WTC11 (cell line): Measurements from ENCODE around the gene AGO3. TPM values are rescaled to one million over a fixed set of nuclear protein-coding genes. Genes with fewer than 3 reads are reported as not detected.

Experiments
- ATAC-seq: fragments of 200-7000 bp; cut with Tn5 transposase; 2 replicates; pipeline ENCODE4 v1.10.0; 2021; ENCODE audit warnings: mild to moderate bottlenecking, moderate library complexity
- CTCF ChIA-PET: fragments of 300-600 bp; sonication (Branson Sonifier 250); formaldehyde crosslinking; loops from one replicate; lab custom pipeline; 2021; ENCODE audit warnings: antibody characterized with exemption; lab: Charles Lee
- POLR2A ChIA-PET: fragments of 350-600 bp; sonication (Branson Sonifier 250); formaldehyde crosslinking; loops from one replicate; lab custom pipeline; 2021; ENCODE audit warnings: antibody characterized with exemption; lab: Charles Lee
- DNase-seq: peaks from one replicate; pipeline ENCODE4 v3.0.0; 2021; ENCODE audit warnings: low spot score
- H3K27ac Mint-ChIP-seq: 2 replicates; pipeline ENCODE4 v1.8.0; 2021; ENCODE audit warnings: mixed read lengths
- H3K27me3 Mint-ChIP-seq: 2 replicates; pipeline ENCODE4 v1.8.0; 2021; ENCODE audit warnings: low read depth, mild to moderate bottlenecking, moderate library complexity, mixed read lengths
- H3K36me3 Mint-ChIP-seq: 2 replicates; pipeline ENCODE4 v1.8.0; 2021; ENCODE audit warnings: mixed read lengths
- H3K4me1 Mint-ChIP-seq: 2 replicates; pipeline ENCODE4 v1.8.0; 2022; ENCODE audit warnings: mixed read lengths
- H3K4me3 Mint-ChIP-seq: 2 replicates; pipeline ENCODE4 v1.8.0; 2021; ENCODE audit warnings: mild to moderate bottlenecking, moderate library complexity, mixed read lengths
- H3K9me3 Mint-ChIP-seq: 2 replicates; pipeline ENCODE4 v1.8.0; 2021; ENCODE audit warnings: mixed read lengths
- ATF1 ChIP-seq: sonication (generic); formaldehyde crosslinking; IDR thresholded peaks from 2 replicates; pipeline ENCODE4 v1.8.1; 2023; ENCODE audit warnings: mild to moderate bottlenecking, moderate library complexity, missing genetic modification reagents
- CREM ChIP-seq: sonication (generic); formaldehyde crosslinking; IDR thresholded peaks from 2 replicates; pipeline ENCODE4 v1.8.1; 2022; ENCODE audit warnings: mild to moderate bottlenecking, missing genetic modification reagents, moderate library complexity
- ELF4 ChIP-seq: sonication (generic); formaldehyde crosslinking; IDR thresholded peaks from 2 replicates; pipeline ENCODE4 v1.8.1; 2022; ENCODE audit warnings: low read depth, mild to moderate bottlenecking, moderate library complexity, missing genetic modification reagents
- ESRRA ChIP-seq: sonication (generic); formaldehyde crosslinking; IDR thresholded peaks from 2 replicates; pipeline ENCODE4 v1.8.1; 2022; ENCODE audit warnings: mild to moderate bottlenecking, missing genetic modification reagents, borderline replicate concordance
- ETV6 ChIP-seq: sonication (generic); formaldehyde crosslinking; IDR thresholded peaks from 2 replicates; pipeline ENCODE4 v1.8.1; 2022; ENCODE audit warnings: mild to moderate bottlenecking, missing genetic modification reagents
- GRHL2 ChIP-seq: fragments of 250-450 bp; sonication (Bioruptor Pico); IDR thresholded peaks from 2 replicates; pipeline ENCODE4 v1.8.0; 2022; ENCODE audit warnings: mild to moderate bottlenecking, moderate library complexity; ENCODE audit not compliant: insufficient replicate concordance, severe bottlenecking
- HMGA2 ChIP-seq: fragments of 250-450 bp; sonication (Bioruptor Pico); IDR thresholded peaks from 2 replicates; pipeline ENCODE4 v1.4.0; 2021; ENCODE audit warnings: mild to moderate bottlenecking, moderate library complexity
- IRF2 ChIP-seq: sonication (generic); formaldehyde crosslinking; IDR thresholded peaks from 2 replicates; pipeline ENCODE4 v1.8.0; 2022; ENCODE audit warnings: low read depth, missing genetic modification reagents, borderline replicate concordance
- KAT7 ChIP-seq: sonication (generic); formaldehyde crosslinking; IDR thresholded peaks from 2 replicates; pipeline ENCODE4 v1.8.1; 2023; ENCODE audit warnings: missing genetic modification reagents, mild to moderate bottlenecking, borderline replicate concordance
- MYBL2 ChIP-seq: sonication (generic); formaldehyde crosslinking; IDR thresholded peaks from 2 replicates; pipeline ENCODE4 v1.8.1; 2023; ENCODE audit warnings: mild to moderate bottlenecking, moderate library complexity, missing genetic modification reagents
- NR2C2 ChIP-seq: sonication (generic); formaldehyde crosslinking; IDR thresholded peaks from 2 replicates; pipeline ENCODE4 v1.8.0; 2022; ENCODE audit warnings: mild to moderate bottlenecking, missing genetic modification reagents
- RELA ChIP-seq: sonication (generic); formaldehyde crosslinking; IDR thresholded peaks from 2 replicates; pipeline ENCODE4 v1.8.1; 2022; ENCODE audit warnings: missing genetic modification reagents, mild to moderate bottlenecking, borderline replicate concordance
- SOX15 ChIP-seq: fragments of 250-450 bp; sonication (Bioruptor Pico); IDR thresholded peaks from 2 replicates; pipeline ENCODE4 v1.9.0; 2021; ENCODE audit warnings: mild to moderate bottlenecking
- SP1 ChIP-seq: sonication (generic); formaldehyde crosslinking; conservative IDR thresholded peaks from 2 replicates; pipeline ENCODE4 v1.8.1; 2022; ENCODE audit warnings: missing genetic modification reagents
- TCF7 ChIP-seq: sonication (generic); formaldehyde crosslinking; IDR thresholded peaks from 2 replicates; pipeline ENCODE4 v1.8.0; 2022; ENCODE audit warnings: mild to moderate bottlenecking, low read depth, missing genetic modification reagents, moderate library complexity
- TEAD4 ChIP-seq: sonication (generic); formaldehyde crosslinking; IDR thresholded peaks from 2 replicates; pipeline ENCODE4 v1.8.0; 2022; ENCODE audit warnings: mild to moderate bottlenecking, missing genetic modification reagents
- ZBTB21 ChIP-seq: sonication (generic); formaldehyde crosslinking; IDR thresholded peaks from 2 replicates; pipeline ENCODE4 v1.8.1; 2023; ENCODE audit warnings: mild to moderate bottlenecking, missing genetic modification reagents, borderline replicate concordance
- ZNF232 ChIP-seq: sonication (generic); formaldehyde crosslinking; IDR thresholded peaks from 2 replicates; pipeline ENCODE4 v1.8.0; 2022; ENCODE audit warnings: mild to moderate bottlenecking, missing genetic modification reagents
- ZNF263 ChIP-seq: sonication (generic); formaldehyde crosslinking; IDR thresholded peaks from 2 replicates; pipeline ENCODE4 v1.8.1; 2022; ENCODE audit warnings: low read depth, mild to moderate bottlenecking, moderate library complexity, missing genetic modification reagents
- ZNF317 ChIP-seq: sonication (generic); formaldehyde crosslinking; IDR thresholded peaks from 2 replicates; pipeline ENCODE4 v1.8.1; 2023; ENCODE audit warnings: low read depth, mild to moderate bottlenecking, moderate library complexity, missing genetic modification reagents, borderline replicate concordance
- ZNF423 ChIP-seq: fragments of 250-450 bp; sonication (Bioruptor Pico); IDR thresholded peaks from 2 replicates; pipeline ENCODE4 v2.1.2; 2022; ENCODE audit warnings: mild to moderate bottlenecking, moderate library complexity
- total RNA-seq: library from RNA; stranded (reverse); gene quantifications from 3 replicates; pipeline ENCODE4 v1.2.3, GENCODE V29; 2021
- TF ChIP-seq, protein P1 (sequence below): sonication (generic); formaldehyde crosslinking; IDR thresholded peaks from 2 replicates; pipeline ENCODE4 v1.8.0; 2022; ENCODE audit warnings: missing genetic modification reagents
- TF ChIP-seq, protein P2 (sequence below): sonication (generic); formaldehyde crosslinking; IDR thresholded peaks from 2 replicates; pipeline ENCODE4 v1.8.0; 2023; ENCODE audit warnings: mild to moderate bottlenecking, missing genetic modification reagents
- TF ChIP-seq, protein P3 (sequence below): sonication (generic); formaldehyde crosslinking; IDR thresholded peaks from 2 replicates; pipeline ENCODE4 v1.8.1; 2022; ENCODE audit warnings: low read depth, mild to moderate bottlenecking, moderate library complexity, missing genetic modification reagents, borderline replicate concordance
- TF ChIP-seq, protein P4 (sequence below): sonication (generic); formaldehyde crosslinking; IDR thresholded peaks from 2 replicates; pipeline ENCODE4 v1.8.1; 2023; ENCODE audit warnings: mild to moderate bottlenecking, missing genetic modification reagents
- TF ChIP-seq, protein P5 (sequence below): sonication (generic); formaldehyde crosslinking; IDR thresholded peaks from 2 replicates; pipeline ENCODE4 v1.8.0; 2022; ENCODE audit warnings: mild to moderate bottlenecking, missing genetic modification reagents

Gene AGO3
- total RNA-seq, 1 experiment from 2014 or later = 26.8 TPM

DNA sequence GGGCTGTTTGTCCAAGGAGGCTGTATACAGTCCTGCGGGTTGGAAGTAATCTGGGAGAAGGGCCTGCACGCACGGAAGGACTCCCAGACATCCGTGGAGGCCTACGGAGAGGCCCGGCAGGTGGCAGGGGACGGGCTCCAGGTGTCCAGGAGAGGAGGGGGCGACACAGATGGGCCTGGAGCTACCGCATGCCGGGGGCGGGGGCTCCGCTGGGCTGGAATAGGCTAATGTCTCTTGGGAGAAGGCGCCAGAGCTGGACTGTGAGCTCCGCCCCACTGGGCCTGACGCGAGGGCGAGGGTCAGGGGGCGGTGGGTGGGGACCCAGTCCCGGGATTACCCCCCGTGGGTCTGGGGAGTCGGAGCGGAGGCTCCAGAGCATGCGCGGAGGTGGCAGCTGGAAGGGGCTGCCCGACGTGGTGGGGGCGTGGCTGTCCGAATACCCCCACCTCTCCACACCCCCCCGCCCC, 47.2 kb upstream of the AGO3 start:
- Mint-ChIP-seq H3K4me3 (peak overlapping the region; percentile 96), H3K27me3 (no peaks in the 10 kb centered on the region), H3K27ac (peak overlapping the region; percentile 94), H3K9me3 (no peaks in the 10 kb centered on the region), H3K4me1 (peaks cover 50% of the 10 kb centered on the region), H3K36me3 (peaks cover 4% of the 10 kb centered on the region)
- POLR2A ChIA-PET = interaction anchor here (0.6 to 1.2 kb wide), 4 partner anchors 24 to 305 kb away, joined by 3 to 7 read pairs (median 4); partner anchors contain the start of gene CLSPN
- peak; percentile 84 for DNase-seq
- CTCF ChIA-PET = interaction anchor here (0.5 to 2.9 kb wide), 40 partner anchors 8 to 586 kb away, joined by 3 to 16 read pairs (median 4); partner anchors contain the start of genes AGO3, CLSPN, TEKT2 and TRAPPC3
- ATAC-seq = peak; percentile 37
- no peak for TF ChIP-seq RELA (CRISPR knock-in tag)
- no peak for TF ChIP-seq ETV6 (CRISPR knock-in tag)
- no peak for TF ChIP-seq ZNF317 (CRISPR knock-in tag)
- TF ChIP-seq TCF7 (CRISPR knock-in tag) = no peak
- TF ChIP-seq, protein P1, sequence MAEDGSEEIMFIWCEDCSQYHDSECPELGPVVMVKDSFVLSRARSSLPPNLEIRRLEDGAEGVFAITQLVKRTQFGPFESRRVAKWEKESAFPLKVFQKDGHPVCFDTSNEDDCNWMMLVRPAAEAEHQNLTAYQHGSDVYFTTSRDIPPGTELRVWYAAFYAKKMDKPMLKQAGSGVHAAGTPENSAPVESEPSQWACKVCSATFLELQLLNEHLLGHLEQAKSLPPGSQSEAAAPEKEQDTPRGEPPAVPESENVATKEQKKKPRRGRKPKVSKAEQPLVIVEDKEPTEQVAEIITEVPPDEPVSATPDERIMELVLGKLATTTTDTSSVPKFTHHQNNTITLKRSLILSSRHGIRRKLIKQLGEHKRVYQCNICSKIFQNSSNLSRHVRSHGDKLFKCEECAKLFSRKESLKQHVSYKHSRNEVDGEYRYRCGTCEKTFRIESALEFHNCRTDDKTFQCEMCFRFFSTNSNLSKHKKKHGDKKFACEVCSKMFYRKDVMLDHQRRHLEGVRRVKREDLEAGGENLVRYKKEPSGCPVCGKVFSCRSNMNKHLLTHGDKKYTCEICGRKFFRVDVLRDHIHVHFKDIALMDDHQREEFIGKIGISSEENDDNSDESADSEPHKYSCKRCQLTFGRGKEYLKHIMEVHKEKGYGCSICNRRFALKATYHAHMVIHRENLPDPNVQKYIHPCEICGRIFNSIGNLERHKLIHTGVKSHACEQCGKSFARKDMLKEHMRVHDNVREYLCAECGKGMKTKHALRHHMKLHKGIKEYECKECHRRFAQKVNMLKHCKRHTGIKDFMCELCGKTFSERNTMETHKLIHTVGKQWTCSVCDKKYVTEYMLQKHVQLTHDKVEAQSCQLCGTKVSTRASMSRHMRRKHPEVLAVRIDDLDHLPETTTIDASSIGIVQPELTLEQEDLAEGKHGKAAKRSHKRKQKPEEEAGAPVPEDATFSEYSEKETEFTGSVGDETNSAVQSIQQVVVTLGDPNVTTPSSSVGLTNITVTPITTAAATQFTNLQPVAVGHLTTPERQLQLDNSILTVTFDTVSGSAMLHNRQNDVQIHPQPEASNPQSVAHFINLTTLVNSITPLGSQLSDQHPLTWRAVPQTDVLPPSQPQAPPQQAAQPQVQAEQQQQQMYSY = no peak
- TF ChIP-seq TEAD4 (CRISPR knock-in tag) = no peak
- TF ChIP-seq, protein P2, sequence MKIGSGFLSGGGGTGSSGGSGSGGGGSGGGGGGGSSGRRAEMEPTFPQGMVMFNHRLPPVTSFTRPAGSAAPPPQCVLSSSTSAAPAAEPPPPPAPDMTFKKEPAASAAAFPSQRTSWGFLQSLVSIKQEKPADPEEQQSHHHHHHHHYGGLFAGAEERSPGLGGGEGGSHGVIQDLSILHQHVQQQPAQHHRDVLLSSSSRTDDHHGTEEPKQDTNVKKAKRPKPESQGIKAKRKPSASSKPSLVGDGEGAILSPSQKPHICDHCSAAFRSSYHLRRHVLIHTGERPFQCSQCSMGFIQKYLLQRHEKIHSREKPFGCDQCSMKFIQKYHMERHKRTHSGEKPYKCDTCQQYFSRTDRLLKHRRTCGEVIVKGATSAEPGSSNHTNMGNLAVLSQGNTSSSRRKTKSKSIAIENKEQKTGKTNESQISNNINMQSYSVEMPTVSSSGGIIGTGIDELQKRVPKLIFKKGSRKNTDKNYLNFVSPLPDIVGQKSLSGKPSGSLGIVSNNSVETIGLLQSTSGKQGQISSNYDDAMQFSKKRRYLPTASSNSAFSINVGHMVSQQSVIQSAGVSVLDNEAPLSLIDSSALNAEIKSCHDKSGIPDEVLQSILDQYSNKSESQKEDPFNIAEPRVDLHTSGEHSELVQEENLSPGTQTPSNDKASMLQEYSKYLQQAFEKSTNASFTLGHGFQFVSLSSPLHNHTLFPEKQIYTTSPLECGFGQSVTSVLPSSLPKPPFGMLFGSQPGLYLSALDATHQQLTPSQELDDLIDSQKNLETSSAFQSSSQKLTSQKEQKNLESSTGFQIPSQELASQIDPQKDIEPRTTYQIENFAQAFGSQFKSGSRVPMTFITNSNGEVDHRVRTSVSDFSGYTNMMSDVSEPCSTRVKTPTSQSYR (CRISPR knock-in tag) = no peak
- TF ChIP-seq, protein P3, sequence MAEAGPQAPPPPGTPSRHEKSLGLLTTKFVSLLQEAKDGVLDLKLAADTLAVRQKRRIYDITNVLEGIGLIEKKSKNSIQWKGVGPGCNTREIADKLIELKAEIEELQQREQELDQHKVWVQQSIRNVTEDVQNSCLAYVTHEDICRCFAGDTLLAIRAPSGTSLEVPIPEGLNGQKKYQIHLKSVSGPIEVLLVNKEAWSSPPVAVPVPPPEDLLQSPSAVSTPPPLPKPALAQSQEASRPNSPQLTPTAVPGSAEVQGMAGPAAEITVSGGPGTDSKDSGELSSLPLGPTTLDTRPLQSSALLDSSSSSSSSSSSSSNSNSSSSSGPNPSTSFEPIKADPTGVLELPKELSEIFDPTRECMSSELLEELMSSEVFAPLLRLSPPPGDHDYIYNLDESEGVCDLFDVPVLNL (CRISPR knock-in tag) = no peak
- TF ChIP-seq KAT7 (CRISPR knock-in tag) = peak; percentile 70; the same call in 1 of the 2 replicates
- TF ChIP-seq ATF1 (CRISPR knock-in tag) = no peak
- TF ChIP-seq ZNF263 (CRISPR knock-in tag) = no peak
- TF ChIP-seq HMGA2 (CRISPR knock-in tag) = no peak
- TF ChIP-seq ZNF423 (CRISPR knock-in tag) = peak; percentile 69
- no peak for TF ChIP-seq ZBTB21 (CRISPR knock-in tag)
- TF ChIP-seq GRHL2 = no peak
- TF ChIP-seq ZNF232 (CRISPR knock-in tag) = no peak
- TF ChIP-seq CREM (CRISPR knock-in tag) = no peak
- TF ChIP-seq, protein P4, sequence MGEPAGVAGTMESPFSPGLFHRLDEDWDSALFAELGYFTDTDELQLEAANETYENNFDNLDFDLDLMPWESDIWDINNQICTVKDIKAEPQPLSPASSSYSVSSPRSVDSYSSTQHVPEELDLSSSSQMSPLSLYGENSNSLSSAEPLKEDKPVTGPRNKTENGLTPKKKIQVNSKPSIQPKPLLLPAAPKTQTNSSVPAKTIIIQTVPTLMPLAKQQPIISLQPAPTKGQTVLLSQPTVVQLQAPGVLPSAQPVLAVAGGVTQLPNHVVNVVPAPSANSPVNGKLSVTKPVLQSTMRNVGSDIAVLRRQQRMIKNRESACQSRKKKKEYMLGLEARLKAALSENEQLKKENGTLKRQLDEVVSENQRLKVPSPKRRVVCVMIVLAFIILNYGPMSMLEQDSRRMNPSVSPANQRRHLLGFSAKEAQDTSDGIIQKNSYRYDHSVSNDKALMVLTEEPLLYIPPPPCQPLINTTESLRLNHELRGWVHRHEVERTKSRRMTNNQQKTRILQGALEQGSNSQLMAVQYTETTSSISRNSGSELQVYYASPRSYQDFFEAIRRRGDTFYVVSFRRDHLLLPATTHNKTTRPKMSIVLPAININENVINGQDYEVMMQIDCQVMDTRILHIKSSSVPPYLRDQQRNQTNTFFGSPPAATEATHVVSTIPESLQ = no peak
- 0 out of 2 replicates have a peak, but pooled peaks have one; percentile 28 for TF ChIP-seq SP1
- no peak for TF ChIP-seq NR2C2 (CRISPR knock-in tag)
- TF ChIP-seq ELF4 (CRISPR knock-in tag) = no peak
- TF ChIP-seq ESRRA = 0 out of 2 replicates have a peak, but pooled peaks have one; percentile 5
- 0 out of 2 replicates have a peak, but pooled peaks have one; percentile 1 for TF ChIP-seq MYBL2 (CRISPR knock-in tag)
- no peak for TF ChIP-seq SOX15 (CRISPR knock-in tag)
- TF ChIP-seq, protein P5, sequence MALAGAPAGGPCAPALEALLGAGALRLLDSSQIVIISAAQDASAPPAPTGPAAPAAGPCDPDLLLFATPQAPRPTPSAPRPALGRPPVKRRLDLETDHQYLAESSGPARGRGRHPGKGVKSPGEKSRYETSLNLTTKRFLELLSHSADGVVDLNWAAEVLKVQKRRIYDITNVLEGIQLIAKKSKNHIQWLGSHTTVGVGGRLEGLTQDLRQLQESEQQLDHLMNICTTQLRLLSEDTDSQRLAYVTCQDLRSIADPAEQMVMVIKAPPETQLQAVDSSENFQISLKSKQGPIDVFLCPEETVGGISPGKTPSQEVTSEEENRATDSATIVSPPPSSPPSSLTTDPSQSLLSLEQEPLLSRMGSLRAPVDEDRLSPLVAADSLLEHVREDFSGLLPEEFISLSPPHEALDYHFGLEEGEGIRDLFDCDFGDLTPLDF (CRISPR knock-in tag) = no peak
- no peak for TF ChIP-seq IRF2 (CRISPR knock-in tag)
